ENCODE results near the gene RPE.

RPE gene

DNA sequence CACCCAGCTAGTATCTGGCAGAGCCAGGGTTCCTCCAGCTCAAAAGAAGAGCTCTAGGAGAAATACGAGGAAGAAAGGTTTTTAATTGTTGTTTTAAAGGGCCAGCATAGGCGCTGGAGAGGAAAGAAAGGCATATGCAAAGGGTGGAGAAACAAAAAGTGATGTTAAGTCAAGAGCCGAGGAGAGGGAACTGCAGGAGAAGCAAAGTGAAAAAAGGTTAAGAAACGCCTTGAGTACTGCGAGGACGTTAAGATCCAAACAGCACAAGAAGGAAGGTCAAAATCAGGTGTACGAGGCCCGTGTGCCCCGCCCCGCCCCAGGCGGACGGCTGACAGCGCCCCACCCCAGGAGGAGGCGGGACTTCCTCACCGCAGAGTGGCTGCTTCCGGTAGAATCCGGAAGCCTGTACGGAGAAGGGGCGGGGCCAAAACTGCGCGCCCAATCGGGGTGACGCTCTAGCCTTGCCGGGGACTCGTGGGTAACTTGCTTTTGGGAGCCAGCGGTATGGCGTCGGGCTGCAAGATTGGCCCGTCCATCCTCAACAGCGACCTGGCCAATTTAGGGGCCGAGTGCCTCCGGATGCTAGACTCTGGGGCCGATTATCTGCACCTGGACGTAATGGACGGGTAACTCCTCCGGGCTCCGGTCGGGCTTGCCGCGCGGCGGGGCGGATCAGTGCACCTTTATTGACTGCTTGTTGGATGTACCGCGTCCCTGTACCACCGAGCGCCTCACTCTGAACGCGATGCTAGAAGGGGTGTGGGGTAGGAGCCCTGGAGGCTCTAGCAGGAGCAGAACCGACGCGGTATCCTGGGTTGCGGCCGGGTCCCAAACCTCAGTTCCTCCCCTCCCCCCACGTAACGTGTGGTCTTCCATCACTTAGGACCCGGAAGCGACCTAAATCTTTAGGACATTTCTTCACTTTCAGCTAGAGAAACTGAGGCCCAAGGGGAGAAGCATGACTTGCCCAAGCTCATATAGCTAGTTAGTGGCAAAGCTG is at the start of gene RPE:
Gene RPE (plus strand): TSS at position 481 of the 1,000 bp plus-strand sequence. CDS start 24 bp downstream, at position 505.
- peak; percentile 95 for DNase-seq (ENCODE audit: low read depth)

DNA sequence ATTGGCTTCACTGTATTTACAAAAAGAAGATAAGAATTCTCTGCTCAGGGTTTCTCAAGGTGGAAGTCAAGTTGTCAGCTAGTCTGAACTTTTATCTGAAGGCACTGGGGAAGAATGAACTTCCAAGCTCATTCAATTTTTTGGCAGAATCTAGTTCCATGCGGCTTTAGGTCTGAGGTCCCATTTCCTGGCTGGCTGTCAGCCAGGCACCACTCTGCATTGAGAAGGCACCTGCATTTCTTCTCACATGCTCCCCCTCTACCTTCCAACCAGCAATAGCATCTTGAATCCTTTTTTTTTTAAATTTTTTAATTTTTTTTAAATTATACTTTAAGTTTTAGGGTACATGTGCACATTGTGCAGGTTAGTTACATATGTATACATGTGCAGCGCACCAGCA is 46.2 kb upstream of the RPE start:
- no peak for DNase-seq (ENCODE audit: low read depth)

DNA sequence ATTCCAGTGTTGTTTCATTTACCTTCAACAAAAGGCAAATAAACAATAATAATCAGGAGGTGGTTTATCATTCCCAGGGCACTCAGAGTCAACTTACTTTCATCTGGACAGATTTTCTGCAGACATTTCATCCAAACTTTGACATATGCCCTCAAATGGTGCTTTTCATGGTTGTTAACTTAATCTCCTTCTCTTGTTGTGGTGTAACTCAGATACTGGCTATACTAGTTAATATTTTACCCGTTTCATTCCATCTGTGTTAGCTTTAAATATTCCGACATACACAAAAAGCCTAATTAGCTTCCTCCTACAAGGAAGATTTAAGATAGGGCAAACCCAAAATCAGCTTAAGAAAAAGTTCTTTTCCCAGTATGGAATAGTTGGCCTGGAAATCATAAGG is 44.4 kb upstream of the RPE start:
- no peak for DNase-seq (ENCODE audit: low read depth)

DNA sequence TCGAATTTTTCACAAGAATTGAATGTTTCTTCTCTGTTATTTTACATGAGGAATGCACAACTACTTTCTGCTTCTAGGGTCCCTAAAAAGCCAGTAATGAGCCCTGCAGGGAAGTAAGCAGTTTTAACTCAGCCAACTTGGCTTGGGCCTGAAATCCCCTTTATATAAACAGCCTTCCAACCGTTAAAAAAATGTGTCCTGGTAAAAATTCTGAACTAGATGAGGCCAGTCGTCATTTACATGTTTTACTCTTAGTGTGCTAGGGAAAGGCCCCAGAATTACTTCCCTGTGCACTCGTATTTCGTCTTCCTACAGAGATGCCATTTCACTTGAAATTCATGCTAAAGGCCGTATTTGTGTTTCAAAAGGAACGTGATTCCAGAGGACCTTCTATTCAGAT is 42.4 kb upstream of the RPE start:
- no peak for DNase-seq (ENCODE audit: low read depth)

DNA sequence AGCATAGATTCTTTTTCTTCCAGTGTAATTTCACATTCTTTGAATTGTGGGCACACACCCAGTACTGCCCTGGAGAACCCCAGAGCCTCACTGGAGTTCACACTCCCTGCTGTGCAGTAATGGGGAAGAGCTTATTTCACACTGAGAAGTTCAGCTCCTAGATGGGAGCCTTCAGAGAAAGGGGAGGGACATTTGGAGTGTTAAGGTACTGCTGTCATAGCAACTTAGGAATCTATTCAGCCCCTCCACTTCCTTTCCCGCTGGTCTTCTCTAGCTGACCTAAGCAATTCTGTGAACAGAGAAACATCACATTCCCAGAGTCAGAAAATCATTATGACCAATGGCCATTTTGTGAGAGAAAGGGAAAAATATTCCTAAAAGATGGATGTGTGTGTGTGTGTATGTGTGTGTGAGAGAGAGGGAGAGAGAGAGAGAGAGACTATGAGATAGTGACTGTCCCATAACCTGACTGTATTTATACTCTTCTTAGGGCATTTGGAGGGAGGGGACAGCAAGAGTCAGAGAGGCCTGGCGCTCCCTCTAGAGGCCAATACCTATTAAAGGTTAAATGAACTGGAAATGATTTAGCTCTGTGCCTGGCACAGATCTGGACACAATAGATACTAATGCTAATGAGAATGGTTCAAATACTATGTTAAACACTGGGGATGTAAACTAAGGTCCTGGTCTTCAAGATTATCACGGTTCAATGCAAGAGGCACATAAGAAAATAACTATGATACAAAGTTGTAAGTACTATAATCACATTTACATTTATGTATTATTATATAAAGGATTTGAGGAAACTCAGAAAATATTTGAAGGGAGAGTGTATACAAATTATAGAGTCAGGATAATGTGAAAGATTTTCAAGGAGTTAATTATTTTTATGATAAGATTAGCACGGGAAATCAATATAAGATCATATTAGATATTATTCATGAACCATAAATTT is 41.5 kb upstream of the RPE start:
- peak; percentile 55 for DNase-seq (ENCODE audit: low read depth)

DNA sequence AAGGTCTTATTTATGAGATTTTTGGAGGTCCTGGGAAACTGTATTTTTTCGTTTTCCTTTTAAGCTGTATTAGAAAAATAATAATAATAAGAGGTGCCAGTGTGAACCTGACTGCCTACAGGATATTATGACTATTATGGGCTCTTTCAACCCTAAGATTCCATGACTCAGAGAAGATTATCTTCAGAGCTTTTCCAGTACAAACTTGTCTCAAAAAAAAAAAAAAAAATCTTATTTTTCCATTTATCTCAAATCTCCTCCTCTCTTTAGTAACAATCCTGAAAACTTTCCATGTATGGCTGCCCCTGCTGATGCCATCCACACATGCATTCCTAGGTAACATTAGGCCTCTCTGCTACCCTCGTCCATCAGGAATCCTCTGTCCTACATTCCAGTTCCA is 36.7 kb upstream of the RPE start:
- no peak for DNase-seq (ENCODE audit: low read depth)

DNA sequence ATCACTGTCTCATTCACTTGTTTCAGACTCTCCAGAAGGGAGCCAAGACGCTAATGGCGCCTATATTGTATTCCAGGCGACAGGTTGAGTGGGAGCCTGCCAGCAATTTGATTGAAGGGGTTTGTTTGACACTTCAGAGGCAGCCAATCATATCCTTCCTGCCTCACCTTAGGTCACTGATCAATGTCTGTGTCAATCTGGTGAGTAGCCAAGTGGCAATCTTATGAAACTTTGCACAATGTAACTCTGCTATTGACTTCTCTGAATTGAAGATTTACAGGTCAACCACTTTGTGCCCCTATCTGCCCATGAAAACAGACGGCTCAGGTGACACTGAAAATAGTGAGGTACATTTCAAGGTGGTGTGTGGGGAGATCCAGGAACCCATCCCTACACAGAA is 32.7 kb upstream of the RPE start:
- no peak for DNase-seq (ENCODE audit: low read depth)

DNA sequence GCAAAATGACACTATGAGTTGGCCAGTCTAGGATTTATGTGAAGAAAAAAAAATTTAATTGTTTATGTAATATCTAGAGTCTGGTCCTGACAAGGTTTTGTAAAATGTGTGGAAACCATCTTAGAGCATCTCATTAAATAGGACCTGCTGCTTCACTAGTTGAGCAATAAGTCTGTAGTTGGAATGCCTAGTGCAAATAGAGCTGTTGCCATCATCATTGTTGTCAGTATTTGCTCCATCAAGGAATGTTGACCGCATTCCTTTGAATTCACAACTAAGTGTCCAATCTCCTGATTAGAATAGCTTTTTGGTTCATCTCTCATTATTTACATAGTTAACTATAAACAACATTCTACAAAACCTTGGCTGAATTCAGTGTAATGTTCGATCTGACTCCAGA is 32.2 kb upstream of the RPE start:
- no peak for DNase-seq (ENCODE audit: low read depth)

DNA sequence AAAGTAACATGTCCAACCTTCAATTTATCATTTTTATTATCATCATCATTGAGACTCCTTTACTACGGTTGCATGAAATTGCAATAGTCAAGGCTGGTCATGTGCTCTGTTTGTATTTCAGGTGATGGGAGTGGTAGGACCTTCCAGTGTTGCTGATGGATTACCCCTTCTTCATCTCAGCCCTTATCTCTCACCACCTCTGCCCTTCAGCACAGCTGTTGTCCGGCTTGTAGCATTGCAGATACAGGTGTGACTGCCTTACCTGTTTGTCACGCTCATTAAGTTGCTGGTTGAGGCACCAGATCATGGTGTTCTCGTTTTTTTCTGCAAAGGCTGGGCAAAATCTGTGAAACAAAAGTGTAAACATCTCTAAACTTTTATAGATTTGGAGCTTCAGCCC is 31.7 kb upstream of the RPE start:
- no peak for DNase-seq (ENCODE audit: low read depth)

DNA sequence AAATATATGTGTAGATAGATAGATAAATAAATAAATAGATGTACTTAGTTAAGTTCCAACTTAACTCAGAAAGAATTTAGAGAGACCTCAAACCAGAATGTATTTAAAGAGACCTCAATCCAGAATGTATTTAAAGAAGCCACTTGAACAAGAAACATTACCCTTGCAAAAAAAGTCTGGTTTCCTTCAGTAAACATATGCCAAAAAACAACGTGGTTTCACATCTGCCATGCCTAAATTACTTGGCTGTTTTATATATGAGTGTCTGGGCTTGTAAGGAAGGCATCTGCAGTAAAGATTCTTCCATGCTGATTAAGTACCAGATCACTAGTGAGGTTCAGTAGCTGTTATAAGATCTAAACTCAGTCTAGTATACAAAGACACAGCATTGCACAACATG is 29.1 kb upstream of the RPE start:
- no peak for DNase-seq (ENCODE audit: low read depth)

DNA sequence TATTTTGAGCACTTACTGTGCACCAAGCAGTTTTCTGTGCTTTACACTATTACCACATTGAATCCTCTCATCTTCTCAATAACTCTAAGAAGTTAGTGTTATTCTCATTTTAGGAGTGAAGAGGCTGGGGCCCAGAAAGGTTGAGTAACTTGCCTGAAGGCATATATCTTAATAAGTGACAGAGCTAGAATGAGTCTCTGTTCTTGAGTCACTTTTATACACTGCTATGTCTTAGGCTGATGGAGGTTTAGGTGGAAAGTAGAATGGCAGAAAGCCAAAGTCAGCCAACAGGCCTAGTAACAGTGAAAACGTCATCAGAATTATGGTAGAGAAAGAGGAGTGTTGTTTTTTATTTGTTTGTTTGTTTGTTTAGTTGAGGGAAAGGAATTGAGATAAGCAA is 27.9 kb upstream of the RPE start:
- DNase-seq (ENCODE audit: low read depth): peak; percentile 9

DNA sequence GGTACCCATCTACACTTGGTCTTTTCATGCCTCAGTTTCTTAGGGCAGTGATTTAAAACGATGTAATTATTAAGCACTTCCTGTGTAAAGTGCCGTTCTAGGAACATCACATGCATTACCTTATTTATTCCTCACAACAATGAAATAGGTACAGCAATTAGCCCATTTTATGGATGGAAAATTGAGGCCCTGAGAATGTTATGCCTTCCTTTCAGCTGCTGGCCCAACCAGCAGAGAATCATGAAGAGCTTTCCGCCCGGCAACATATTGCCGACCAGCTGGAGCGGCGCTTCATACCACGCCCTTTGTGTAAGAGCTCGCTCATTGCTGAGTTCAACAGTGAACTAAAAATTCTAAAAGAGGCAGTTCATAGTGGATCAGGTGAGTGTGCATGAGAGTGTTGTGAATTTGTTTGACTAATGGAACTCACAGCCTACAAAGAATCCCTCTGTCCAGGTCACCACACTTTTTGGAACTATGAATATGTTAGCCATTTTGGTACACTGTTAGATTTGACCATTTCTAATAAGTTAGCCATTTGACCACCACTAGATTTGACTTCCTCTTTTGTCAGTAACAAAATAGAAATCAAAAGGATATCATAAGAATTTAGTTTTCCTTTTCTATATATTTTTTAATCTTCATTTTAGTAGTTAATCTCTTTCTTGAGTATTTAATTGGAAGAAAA is 25.6 kb upstream of the RPE start:
- DNase-seq (ENCODE audit: low read depth): no peak

DNA sequence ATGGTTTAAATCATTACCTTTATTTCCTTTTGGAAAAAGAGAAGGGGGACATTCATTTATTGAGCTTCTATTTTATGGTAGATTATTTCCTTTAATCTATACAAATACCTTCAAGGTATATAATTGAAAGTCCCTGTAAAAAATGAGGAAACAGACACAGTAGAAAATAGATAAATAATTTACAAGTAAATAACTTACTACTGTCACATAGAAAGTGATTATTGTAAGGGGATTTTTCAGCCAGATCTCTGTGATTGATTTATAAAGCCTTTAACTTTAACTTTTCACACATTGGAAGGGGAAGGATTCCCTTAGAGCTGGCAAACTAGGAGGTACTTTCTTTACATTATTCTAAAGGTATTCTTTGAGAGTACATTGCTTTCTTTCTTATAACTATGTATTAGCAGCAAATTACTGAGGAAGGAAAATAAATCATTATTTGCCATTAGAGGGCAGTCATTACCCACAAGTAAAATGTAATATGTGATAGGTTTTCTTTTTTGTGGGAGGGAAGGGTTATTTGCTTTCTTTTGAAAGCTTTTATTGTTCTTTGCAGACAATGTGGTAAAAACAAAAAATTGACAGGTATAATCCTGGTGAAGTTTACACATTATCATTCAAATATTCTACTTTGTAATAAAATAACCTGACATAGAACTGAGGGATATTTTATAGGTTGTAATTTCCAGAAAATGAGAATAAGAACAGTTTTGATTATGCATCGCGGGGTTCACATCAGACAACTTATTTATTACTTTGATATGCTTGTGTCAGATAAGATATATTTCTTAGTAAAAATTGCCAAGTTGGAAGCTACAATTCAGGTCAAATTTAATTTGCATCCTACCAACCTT is 24.8 kb upstream of the RPE start:
- DNase-seq (ENCODE audit: low read depth): peak; percentile 42

DNA sequence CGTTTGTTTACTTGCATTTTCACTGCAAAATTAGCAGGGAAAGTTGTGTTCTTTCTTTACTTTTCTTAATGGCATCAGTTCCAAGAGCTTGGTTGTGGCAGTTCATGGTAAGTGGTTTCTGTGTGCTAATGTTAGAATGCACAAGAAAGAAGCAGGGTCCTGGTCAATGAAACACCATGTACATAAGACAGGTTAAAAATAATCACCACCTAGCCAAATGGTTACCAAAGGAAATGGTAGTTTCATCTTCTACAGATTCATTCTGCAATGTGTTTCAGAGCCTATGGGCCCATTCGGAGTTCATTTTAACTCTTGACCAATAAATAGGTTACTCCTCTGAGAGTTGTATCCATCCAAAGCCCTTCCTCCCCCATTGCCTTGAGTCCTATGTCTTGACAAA is 18.1 kb upstream of the RPE start:
- DNase-seq (ENCODE audit: low read depth): no peak

DNA sequence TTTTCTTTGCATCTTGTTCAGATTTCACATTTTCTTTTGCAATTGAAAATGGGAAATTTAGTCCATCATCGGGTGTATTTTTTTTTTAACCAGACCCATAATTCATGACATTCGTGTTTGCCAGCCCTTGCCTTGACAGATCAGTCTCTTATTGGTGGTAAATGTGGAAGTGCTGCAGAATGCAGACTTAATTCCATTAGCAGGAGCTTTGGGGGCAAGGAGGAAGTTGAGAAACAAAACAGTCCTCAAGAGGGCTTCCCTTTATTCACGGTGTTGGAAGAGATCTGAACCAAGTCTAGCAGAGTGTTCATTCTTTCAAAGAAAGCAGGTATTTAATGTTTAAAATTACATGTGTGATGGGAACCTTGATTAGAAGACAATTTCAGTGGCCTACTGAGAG is 16.6 kb upstream of the RPE start:
- no peak for DNase-seq (ENCODE audit: low read depth)

DNA sequence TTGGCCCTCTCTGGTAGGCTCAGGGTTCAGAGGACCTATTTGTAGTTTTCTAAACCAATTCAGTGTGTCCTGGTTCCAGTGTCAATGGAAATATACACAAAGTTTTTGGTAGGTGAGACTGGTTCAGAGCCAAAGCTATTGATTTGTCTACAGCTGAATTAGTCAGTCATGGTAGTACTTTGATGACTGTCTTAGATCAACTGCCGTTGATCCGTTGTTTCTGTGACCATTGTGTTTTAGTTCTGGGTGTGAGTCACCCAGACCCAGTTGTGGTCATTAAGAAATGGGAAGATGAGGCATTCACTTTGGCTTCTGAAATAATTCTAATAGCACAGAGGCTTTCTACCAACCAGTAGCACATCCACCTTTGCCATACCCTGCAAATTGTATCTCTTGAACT is 16.0 kb upstream of the RPE start:
- no peak for DNase-seq (ENCODE audit: low read depth)

DNA sequence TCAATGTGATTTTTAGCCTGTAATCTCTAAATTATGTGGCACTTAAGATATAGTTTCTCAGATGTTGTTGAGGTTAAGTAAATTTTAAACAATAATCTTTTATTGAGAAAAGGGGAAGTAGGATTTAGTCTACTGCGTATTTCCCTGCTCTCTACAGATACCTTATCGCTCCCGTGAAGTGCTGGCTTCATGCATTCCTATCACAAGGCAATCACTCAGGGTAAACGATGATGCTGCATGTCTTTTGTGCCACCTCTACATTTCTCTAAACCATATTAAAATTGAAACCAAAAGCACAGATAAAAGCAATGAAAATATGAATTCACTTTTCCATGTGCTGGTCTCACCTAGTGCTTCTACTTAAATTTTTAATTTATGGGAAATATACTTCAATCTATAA is 14.4 kb upstream of the RPE start:
- no peak for DNase-seq (ENCODE audit: low read depth)

DNA sequence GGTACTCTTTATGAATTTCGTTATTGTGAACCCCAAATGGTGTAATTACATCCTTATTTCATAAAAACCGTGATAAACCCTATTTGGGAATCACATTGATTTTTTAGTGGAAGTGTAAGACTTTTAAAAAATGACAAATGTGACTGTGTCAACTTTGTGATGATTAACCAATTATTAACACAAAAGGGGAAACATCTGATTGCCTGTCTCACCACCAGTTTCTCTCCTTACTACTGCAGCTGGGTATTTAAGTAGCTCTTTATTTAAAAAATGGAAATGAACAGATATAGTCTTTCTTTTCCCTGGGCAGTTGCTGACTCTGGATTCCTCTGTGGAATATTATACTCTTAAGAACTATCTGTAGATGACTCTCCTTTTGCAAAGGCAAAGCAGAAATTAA is 11.6 kb upstream of the RPE start:
- no peak for DNase-seq (ENCODE audit: low read depth)

DNA sequence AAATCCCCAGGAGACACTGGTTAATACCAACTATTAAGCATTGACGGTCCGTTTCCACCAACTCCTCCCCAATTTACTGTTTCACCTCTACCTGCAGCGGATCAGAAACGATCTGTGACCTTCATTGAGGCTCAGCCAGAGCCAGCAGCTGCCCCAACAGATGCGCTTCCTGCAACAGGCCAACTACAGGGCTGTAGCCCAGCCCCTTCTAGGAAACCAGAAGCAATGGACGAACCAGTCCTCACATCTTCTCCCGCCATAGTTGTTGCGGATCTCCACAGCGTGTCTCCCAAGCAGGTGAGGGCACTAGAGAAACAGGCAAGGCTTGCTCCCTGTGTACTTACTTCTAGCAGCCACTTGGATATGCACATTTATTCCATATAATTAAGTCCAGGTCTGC is 8.5 kb upstream of the RPE start:
- no peak for DNase-seq (ENCODE audit: low read depth)

DNA sequence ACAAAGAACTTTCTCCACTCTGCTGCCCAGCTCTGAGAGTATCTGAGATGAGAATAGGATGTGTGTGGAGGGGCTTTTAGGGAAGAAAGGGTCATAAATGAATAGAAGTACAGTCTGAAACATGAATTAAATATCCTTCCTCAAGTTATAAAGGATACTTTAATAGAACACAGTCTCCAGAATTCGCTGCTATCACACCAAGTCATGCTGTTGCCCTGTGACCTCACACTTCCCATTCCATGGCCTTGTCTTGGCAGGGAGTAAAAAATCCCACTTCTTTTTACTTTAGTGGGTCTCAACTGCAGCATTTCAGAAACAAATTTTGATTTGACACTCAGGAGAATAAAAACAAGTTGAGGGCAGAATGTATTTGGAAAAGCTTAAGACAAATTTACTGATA is 3.8 kb upstream of the RPE start:
- DNase-seq (ENCODE audit: low read depth): no peak

All from EH (cell line).